Activated CD4-positive, CD25-positive, alpha-beta regulatory T cell treated with anti-CD3 and anti-CD28 coated beads, Interleukin-2, amount 50 U/mL, for 72 hours (primary cell): ENCODE measurements around the gene RAPGEF5.

Experiments used
- DNase-seq: peaks from one replicate; pipeline ENCODE4 v3.0.0; 2021

Gene RAPGEF5

DNA sequence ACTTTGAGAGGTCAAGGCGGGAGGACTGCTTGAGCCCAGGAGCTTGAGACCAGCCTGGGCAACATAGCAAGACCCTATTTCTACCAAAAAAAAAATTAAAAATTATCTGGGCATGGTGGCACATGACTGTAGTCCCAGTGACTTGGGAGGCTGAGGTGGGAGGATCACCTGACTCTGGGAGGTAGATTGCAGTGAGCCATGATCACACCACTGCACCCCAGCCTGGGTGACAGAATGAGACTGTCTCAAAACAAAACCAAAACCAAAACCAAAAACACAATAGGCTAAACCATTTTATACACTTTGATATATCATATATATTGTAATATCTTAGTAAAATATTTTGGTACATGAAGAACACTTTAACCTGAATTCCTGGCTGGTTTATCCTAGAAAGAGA is 101.6 kb downstream of the RAPGEF5 start:
- DNase-seq: no peak

DNA sequence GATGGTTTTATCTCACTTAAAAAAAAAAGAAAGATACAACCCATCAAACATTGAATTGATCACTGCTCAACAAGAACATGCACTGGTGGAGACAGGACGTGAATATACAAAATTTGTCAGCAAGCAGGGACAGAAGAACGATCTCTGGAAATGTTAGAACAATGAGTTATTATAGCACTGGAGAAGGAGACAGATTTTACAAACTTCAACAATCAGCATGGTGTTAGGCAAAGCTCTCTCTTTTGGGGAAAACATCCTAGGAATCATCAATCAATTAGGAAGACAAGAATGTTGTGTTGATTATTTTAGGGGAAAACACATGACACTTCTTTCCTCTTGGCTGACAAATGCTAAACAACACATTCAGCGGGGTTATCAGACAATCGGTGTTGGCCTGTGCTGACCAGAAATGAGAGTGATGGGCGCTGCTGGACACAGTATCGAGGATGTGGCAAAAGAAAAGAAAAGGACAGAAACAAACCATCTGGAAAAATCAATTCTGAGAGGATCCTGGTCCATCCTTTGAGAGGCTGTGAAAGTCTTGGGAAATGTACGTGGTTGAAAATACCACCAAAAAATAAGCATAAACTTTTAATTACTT is 103.9 kb downstream of the RAPGEF5 start:
- DNase-seq: no peak

DNA sequence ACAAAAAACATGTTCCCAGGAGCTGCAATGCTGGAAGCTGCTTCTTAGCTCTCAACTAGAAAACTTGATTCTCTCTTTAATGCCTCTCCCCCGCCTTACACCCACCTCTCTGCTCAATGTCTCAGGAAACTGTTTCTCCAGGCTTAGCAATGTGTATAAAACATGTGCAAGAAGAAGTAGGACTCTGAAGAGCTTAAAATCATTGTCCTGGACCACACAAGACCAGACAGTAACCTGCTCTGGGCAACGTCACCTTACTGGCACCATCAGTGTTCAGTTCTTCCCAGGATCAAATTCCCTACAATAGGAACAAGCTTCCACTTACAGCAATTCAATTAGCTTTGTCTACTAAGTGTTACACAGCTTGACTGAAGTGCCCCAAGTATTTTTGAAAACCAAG is 104.9 kb downstream of the RAPGEF5 start:
- no peak for DNase-seq

DNA sequence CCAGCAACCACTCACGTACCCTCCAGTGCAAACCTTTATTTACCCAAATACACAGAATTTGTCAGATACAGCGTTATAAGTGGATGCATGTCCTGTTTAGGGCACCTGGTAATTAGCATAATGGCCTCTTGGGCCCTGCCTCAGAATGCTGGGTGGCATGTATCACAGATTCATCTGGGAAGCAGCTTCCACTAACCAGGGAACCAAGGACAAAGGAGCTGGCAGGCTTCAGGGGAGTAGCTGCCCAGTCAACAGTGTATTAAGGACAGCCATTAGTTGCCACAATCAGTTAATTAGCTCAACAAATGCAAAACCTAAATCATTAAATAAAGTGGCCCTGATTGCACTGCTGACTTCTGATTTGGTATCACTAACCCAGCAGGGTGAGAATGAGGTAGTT is 105.7 kb downstream of the RAPGEF5 start:
- no peak for DNase-seq

DNA sequence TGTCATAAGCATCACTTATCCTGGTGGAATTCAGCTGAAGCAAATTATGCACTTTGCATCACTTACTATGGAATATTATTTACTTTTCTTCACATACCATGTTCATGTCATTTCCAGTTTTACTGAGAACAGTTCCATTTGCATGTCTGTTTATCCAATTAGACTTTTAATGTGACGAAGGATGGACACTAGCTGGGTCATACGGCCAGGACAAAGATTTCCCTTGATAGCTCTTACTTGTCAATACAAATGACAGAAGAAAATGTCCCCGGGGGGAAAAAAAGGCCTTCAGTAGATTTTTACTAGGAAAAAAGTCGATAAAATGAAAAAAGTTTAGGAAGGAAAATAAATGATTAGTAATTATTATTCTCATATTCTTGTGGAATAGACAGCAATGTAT is 106.6 kb downstream of the RAPGEF5 start:
- no peak for DNase-seq

DNA sequence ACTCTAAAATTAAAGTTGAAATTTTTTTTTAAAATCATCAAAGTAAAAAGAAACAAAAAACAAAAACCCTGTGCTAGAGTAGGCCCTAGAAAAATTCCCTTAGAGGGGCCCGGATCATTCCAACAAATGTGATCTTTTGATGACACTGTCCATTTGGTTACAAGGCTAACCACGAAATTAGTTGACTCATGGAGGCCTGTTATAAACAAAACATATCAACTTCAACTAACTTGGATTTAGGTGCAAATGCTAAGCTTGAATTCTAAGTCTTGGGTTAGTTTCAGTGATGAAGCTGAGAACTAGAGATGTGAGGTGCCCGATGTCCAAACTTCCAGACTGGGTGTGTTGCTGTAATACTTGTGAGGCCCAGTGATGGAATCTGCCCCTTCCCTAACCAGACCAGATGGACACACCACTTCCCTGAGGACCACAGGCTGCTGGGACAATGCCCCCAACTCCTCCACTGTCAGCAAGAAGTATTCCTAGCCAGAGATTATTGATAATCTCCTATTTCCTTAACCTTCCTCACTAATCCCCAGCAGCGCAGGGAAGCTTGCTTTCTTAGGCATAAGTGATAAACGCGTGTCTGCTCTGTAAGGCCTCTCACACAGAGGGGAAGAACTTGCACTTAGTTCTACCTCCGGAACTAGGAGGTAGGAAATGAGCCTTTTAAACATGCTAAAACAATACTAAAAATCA is 108.7 kb downstream of the RAPGEF5 start:
- no peak for DNase-seq

DNA sequence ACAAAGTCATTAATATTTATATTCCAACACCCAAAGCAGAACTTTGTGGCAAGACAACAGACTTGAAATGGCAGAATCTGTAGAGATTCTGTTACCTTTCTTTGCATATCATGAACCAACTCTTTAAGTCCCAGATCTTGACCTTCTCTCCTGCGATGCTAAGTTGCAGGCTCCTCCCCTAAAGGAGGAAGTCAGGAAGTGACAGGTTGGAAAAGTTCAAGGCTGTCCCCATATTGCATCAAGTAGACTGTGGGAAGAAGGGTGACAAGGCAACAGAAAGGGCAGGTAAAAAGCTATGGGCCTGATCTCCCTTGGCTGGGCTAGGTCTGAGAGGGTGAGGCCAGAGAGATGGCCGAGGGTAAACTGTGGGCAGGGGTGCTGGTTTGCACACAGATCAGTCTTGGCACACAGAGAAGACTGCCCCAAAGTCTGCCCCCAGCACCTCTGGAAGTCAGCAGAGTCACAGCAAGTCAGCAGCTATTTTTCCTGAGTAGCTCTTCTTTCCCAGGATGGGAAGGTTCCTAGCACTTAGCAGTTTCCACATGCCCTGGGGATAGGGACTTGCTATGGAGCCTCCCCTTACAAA is 115.1 kb downstream of the RAPGEF5 start:
- no peak for DNase-seq

DNA sequence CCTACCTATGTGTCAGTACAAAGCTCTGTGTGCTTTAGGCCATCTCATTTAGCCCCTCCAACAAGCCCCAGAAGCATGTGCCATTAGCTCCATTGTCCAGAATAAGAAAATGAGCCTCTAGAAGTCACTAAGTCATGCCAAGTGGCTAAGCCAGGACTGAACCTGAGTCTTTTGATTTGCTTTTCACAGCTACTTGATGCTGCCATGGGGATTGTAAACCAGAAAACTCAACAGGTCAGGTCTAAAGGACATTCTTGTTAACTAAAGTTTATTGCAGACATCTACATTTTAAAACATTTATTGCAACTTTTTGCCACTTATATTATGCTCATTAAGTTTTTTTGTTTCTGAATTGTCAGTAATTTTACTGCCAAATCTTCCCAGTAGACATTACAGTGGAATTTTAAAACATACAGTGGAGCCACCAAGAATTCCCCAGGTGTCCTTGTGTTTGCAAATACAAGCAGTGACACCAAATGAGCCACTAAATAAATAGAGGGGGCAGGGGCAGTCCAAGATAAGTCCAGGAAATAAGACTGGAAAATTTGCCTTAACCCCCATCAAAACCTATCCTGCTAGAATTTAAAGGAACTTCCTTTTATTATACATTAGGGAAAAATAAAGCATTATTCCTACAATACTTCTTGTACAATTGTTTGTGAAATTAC is 115.9 kb downstream of the RAPGEF5 start:
- DNase-seq: no peak

DNA sequence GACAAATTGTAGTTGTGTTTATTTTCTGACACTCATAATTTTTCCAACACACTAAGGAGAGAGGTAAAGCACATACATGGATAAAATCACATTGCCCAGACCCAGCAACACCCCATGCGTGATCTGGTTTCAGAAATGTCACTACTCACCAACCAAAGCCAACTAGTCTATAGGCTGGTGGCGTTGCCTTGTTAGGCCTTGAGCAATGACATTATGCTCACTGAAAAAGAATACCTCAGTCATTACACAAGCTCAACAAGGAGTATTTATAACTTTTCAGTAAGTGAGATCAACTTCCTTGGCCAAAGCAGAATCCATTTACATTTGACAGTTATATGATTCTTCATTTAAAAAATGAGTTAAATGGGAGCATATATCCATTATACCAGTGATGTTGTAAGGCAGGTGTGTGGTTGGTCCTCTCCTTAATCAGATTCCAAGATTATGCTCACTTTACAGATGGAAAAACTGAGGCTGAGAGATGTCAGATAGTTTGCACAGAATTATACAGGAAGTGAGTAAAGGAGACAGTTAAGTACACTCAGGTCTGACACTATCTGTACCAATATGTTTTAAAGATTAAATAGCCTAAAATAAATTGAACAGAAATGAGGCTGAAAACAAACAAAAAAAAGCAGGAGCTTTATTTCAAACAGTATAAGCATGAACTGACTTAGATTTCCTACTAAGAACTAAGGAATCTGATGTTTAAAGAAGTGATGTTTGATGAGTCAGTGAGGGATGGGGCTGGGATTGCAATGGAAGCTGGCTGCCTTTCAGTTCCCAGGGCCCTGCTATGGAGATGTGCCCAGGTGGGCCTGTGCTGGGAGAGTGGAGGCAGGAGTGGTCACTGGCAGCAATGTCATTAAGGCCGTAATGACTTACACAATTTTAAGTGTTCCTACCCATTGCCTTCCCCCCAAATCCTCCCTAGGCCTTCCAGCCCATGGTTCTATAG is 118.3 kb downstream of the RAPGEF5 start:
- DNase-seq: no peak

DNA sequence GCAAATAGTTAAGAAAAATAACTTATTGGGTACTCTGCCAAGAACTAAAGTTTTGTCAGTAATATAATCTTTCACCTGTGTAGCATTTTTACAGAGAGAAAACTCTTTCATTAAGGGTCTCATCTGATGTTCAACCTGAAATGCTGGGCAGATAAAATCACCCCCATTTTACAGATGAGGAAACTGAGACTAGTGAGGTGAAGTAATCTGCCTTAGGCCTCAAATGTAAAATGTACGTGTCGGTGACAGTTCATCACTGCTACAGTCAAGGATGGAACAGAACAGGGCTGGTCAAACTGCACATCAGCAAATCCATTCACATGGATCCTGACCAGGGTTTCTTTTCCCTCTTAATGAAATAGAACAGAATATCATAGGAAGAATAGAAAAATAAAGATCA is 121.8 kb downstream of the RAPGEF5 start:
- DNase-seq: no peak

DNA sequence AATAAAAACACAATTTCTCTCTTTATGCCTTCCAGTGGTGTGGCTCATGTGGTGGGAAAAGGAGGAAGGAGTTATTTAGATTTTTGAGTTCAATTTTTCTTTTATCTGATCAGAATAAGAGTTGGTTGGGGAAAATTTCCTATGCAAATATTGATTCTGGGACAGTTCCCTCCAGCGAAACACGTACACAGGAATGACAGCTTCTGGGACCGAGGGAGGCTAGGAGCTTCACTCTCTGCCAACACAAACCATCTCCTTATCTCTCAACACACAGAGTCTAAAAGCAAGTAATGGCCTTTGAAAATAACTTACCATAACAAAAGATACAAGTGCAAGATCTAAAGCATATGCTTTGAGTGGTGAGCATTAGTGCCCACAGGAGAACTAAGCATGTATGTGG is 122.7 kb downstream of the RAPGEF5 start:
- DNase-seq: no peak

DNA sequence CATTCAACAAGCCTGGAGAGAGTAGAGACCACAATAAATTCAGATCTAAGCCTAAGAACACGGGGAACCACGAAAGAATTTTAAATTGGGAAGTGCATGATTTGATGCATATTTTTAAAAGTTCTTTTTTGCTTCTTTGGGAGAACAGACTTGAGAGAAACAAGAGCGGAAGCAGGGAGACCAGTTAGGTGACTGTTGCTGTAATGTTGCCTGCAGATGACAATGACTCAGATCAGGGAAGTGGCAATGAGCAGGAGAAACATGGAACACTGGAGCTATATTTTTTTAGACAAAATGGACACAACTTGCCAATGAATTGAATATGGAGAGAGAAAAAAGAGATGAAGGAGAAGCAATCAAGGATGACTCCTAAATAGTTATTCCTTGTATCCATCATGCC is 125.1 kb downstream of the RAPGEF5 start:
- no peak for DNase-seq

DNA sequence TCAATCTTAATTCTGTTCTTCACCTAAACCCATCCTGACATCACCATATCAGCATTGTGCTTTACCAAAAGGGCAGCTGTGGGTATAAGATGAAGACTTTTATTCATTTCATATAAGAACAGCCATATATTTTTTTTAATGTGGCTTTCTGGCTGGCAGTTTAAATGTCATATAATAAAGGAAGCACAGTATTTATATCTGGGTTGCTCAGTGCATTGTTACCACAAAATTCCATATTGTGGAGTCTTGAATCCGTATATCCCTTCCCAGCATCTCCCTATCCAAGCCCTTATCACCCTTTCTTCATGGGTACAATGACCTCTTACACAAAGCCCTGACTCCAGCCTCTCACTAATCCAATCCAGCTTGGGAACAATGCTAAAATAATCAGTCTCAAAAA is 125.8 kb downstream of the RAPGEF5 start:
- DNase-seq: no peak

DNA sequence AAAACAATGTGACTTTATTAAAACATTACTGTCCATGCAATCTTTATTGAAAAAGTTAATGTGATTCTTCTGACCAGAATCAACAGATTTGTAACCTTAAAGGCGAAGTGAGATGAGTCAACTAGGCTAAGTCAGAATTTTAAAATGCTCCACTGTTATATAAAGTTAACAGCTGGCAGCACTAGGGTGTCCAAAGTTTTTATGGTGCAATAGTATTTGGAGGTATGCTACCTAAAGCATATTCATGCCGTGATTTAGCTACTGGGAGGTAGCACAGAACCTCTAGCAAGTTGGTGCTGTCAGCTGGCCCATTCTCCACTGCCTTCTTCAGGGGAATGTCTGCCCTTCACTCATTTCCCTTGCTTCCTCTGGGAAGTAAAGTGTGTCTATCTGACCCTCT is 126.7 kb downstream of the RAPGEF5 start:
- no peak for DNase-seq

DNA sequence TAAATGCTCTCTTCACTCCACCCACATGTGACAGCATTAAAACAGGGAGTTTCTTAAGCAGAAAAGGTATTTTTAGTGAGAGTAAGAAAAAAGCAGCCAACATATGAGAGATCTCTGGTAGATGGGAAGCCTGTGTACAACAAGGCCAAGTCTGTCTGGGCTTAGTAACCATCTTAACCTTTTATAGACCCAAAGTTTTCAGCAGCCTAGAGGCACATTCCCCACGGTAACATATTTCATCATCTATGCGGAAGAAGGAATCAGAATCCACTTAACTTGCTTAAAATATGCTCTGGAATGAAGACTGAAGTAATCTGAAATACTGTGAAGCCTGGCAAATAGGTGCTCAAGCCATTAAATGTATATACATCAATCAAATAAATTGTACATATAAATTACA is 127.8 kb downstream of the RAPGEF5 start:
- no peak for DNase-seq

DNA sequence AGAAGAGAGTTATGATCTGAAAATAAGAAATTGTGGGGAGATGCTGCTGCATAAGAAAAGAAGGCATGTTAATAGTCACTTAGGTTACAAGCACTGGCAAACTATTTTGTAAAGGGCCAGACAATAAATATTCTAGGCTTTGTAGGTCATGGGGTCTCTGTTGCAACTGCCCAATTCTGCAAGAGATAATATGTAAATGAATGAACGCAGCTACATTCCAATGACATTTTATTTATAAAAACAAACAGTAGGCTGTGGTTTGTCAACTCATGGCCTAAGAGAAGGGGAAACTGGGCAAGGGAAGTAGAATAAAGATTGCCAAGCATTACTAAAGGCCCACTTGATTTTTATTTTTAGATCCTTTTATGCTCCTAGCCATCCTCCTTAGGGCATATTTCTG is 133.1 kb downstream of the RAPGEF5 start:
- no peak for DNase-seq

DNA sequence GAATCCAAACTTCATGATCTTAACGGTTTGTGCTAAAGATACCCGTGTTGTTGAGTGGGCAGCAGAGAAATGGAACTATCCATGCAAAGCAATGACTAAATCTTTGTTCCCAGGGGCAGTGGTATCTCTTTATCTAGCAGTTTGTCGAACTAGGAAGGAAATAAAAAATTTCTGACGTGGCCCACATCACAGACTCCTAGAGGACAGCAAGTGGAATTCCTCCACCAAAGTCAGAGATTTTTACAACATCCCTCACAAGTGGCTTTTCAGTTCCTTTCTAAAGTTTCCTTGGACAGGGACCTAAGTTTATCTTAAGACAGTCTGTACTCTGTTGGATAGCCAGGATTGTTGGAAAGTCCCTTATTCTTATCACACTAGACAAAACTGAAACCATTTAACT is 136.0 kb downstream of the RAPGEF5 start:
- no peak for DNase-seq

DNA sequence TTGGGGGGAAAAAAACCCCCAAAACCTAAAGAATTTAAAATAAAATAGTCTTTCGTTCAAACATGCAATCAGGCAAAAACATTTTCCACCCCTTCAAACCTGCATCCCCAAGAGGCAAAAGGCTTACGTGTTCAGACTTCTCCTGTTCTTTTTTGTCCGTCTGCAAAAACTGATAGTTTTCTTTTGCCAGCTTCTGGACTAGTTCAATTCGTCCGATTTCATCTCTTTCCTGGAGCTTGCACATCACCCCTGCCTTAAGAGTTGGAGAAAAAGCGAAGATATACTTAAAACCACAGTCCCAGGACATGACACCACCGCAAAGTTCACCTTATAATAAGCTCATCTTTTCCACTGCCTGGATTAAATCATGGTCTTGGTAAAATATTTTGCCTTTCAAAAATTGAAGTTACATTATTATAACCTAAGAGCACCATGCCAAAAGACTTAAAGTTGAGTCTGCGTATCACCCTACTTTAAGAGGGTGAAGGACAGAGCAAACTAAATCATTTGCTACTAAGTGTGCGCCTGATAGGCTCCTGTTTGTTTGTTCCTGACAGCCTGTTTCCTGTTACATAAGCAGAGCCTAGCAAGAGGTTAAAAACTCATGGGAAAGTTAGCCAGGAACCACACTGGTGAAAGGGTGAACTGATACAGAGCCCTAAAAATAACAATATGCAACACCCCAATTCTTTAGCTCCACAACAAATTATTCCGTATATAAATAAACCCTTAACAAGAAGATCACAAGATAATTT is 137.0 kb downstream of the RAPGEF5 start:
- DNase-seq: no peak

DNA sequence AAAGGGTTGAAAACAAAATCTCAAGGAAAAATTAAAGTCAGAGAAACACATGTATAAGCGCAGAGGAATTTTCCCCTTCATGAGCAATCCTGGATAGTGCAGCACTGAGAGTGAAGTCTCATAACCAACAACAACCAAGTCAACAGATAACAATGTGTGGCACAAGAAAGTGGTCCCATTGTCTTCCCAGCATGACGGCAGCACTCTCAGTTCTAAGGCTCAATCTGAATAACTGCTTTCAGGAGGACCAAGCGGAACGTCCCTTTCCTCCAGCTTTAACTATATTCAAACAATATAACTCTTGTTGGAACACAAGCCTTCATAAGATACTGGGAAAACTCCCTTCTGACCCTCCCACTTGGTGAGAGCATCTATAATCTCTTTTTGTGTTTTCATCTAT is 137.9 kb downstream of the RAPGEF5 start:
- no peak for DNase-seq

DNA sequence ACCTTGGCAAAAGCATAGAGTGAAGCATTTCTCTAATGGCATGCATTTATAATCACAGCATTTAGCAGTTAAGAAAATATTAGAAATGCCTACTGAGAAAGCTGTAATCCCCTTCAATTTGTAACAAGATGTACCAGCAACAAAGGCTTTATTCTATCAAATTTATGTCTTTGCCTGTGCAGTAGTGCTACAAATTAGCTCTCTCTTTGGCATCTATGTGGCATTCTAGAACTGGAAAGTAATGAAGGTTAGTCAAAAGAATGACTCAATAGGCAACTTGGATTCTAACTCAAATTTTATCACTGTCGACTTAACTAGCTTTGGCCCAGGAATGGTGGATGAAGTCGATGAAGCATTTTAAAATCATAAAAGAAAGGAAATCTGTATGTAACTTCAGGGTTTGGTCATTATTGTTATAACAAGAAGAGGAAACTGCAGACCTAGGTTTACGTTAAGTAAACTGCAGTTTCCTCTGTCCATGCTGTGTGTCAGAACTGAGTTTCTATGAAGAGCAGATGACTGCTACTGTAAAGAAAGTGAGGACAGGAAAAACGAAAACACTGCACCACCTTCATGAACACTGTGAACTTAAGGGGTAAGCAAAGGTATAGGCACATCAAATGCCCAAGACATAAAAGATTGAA is 140.0 kb downstream of the RAPGEF5 start:
- DNase-seq: no peak

DNA sequence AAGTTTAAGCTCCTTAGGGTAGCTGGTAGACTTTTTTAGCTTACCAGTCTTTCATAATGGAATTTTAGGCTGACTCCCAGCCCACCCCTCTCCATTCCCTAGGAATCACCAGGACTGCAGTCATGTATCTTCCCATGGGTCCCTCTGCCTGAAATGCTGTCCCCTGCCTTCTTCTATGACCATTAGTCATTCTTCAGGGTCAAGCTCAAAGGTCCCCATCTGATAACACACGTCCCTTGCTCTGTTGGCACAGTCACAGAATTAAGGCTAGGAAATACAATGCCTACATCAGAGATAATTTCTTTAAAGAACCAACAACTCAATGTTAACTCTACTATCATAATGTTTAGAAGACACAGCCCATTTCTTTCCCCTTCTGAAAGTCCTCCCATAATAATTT is 140.6 kb downstream of the RAPGEF5 start:
- DNase-seq: no peak

DNA sequence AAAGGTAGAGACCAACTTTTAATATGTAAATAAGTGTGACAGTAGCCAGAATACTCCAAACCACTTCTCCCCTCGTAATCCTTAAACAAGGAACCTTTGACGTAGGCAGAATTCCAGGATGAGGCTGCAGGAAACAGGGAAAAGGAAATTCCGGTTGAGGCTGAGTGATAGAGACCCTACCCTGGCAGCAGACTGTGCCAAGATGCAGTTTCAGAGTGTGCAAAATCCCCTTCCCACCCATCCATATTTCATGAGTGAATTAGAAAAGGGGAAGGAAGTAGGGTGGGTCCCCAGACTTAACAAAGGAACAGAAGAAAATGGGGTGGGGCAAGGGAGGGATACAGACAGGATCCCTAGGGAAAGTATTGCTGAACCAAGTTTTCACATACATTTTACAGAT is 143.0 kb downstream of the RAPGEF5 start:
- no peak for DNase-seq
